Endothelial cell of umbilical vein (primary cell): ENCODE results near the gene SZT2. TPM values are rescaled to one million over a fixed set of nuclear protein-coding genes. Genes with fewer than 3 reads are reported as not detected.

ENCODE experiments used
- BruUV-seq: library from RNA; stranded (reverse); fragments of 400-500 nt; replicated peaks from 2 replicates; lab custom pipeline; 2021; lab: Mats Ljungman, UMichigan
- CTCF ChIA-PET: fragments of 300-600, 350-600 bp; sonication (Branson Sonifier 250); formaldehyde crosslinking; loops from one replicate; lab custom pipeline; 2021; ENCODE audit warnings: antibody characterized with exemption, inconsistent platforms; lab: Charles Lee
- POLR2A ChIA-PET: fragments of 300-600, 350-600 bp; sonication (Branson Sonifier 250); formaldehyde crosslinking; loops from one replicate; lab custom pipeline; 2021; ENCODE audit warnings: antibody characterized with exemption, inconsistent platforms; lab: Charles Lee
- DNase-seq: peaks from one replicate; pipeline ENCODE4 v3.0.0-alpha.2; 2011; ENCODE audit warnings: low read depth, low spot score
- FAIRE-seq: peaks from 2 replicates; lab custom pipeline; 2011; peaks lifted over from hg19 to GRCh38; lab: Jason Lieb, UNC
- H2AFZ ChIP-seq: 2 replicates; pipeline ENCODE4 v1.6.0; 2012; ENCODE audit warnings: low read depth, low read length, control low read depth, inconsistent platforms
- H3K27ac ChIP-seq: 2 replicates; pipeline ENCODE4 v1.5.1; 2011; ENCODE audit warnings: low read depth, mild to moderate bottlenecking, control low read depth, low read length, moderate library complexity; ENCODE audit not compliant: insufficient read depth
- H3K27me3 ChIP-seq, 2 experiments: 2 replicates each; pipeline versions ENCODE4 v1.6.0 to v1.6.1; 2011; ENCODE audit warnings: low read length in 2 of 2, mixed read lengths in 1 of 2; ENCODE audit not compliant: control insufficient read depth in 2 of 2, insufficient read depth in 2 of 2
- H3K36me3 ChIP-seq, 2 experiments: 2 replicates in 1 of 2; 3 replicates in 1 of 2; pipeline ENCODE4 v1.5.1; 2011; ENCODE audit warnings: low read length in 2 of 2, mild to moderate bottlenecking in 1 of 2, moderate library complexity in 1 of 2; ENCODE audit not compliant: control insufficient read depth in 2 of 2, insufficient read depth in 2 of 2; ENCODE audit errors: extremely low read depth in 1 of 2
- H3K4me1 ChIP-seq: 3 replicates; pipeline ENCODE4 v1.5.1; 2011; ENCODE audit warnings: mild to moderate bottlenecking, low read length; ENCODE audit not compliant: control insufficient read depth, insufficient read depth; ENCODE audit errors: extremely low read depth
- H3K4me2 ChIP-seq: 2 replicates; pipeline ENCODE4 v1.6.1; 2011; ENCODE audit warnings: low read length, control low read depth, mixed read lengths; ENCODE audit not compliant: insufficient read depth
- H3K4me3 ChIP-seq, 3 experiments: fragments of 200-600 bp in 1 of 3; sonication (generic), shearing (Covaris generic) in 1 of 3; replicated peaks in 1 of 3; 2 replicates each; pipeline ENCODE4 v1.5.1; 2011 to 2016; ENCODE audit warnings: control low read depth in 3 of 3, low read length in 3 of 3, mild to moderate bottlenecking in 2 of 3, inconsistent platforms in 1 of 3, low read depth in 1 of 3, moderate library complexity in 1 of 3; ENCODE audit not compliant: insufficient read depth in 1 of 3
- H3K79me2 ChIP-seq: 2 replicates; pipeline ENCODE4 v1.6.0; 2012; ENCODE audit warnings: low read length, inconsistent platforms; ENCODE audit not compliant: control insufficient read depth, insufficient read depth
- H3K9ac ChIP-seq: replicated peaks from 2 replicates; pipeline ENCODE3; 2011; ENCODE audit warnings: low read length, control low read depth; ENCODE audit not compliant: insufficient read depth; ENCODE audit errors: extremely low read depth
- H3K9me1 ChIP-seq: replicated peaks from 3 replicates; pipeline ENCODE4 v1.6.0; 2011; ENCODE audit warnings: mild to moderate bottlenecking, low read length; ENCODE audit not compliant: control insufficient read depth, insufficient read depth; ENCODE audit errors: extremely low read depth
- H3K9me3 ChIP-seq: replicated peaks from 2 replicates; pipeline ENCODE4 v1.5.1; 2012; ENCODE audit warnings: low read length, inconsistent platforms; ENCODE audit not compliant: control insufficient read depth, insufficient read depth
- H4K20me1 ChIP-seq: replicated peaks from 2 replicates; pipeline ENCODE3; 2011; ENCODE audit warnings: mild to moderate bottlenecking, low read length; ENCODE audit not compliant: control insufficient read depth, insufficient read depth; ENCODE audit errors: extremely low read depth
- CTCF ChIP-seq, 2 donors: IDR thresholded peaks; 1 replicate in 1 of 2; 2 replicates in 1 of 2; pipeline ENCODE4 v1.5.1; 2011; ENCODE audit warnings: low read length in 2 of 2, mild to moderate bottlenecking in 2 of 2, moderate library complexity in 2 of 2, control low read depth in 1 of 2, inconsistent platforms in 1 of 2, low read depth in 1 of 2; ENCODE audit not compliant: insufficient read depth in 1 of 2; ENCODE audit errors: extremely low read depth in 1 of 2
- EZH2 ChIP-seq: IDR thresholded peaks from 2 replicates; pipeline ENCODE4 v1.6.1; 2012; ENCODE audit warnings: borderline replicate concordance, low read depth, mild to moderate bottlenecking, moderate library complexity, low read length, inconsistent platforms; ENCODE audit not compliant: severe bottlenecking
- FOS ChIP-seq: IDR thresholded peaks from 2 replicates; pipeline ENCODE4 v1.6.1; 2011; ENCODE audit warnings: mild to moderate bottlenecking, low read length, moderate library complexity, borderline replicate concordance; ENCODE audit not compliant: insufficient read depth
- GATA2 ChIP-seq: IDR thresholded peaks from 2 replicates; pipeline ENCODE4 v1.7.0; 2011; ENCODE audit warnings: low read depth, mild to moderate bottlenecking, moderate library complexity, mixed read lengths, low read length; ENCODE audit not compliant: insufficient read length, insufficient read depth
- JUN ChIP-seq: IDR thresholded peaks from 2 replicates; pipeline ENCODE4 v1.6.1; 2011; ENCODE audit warnings: borderline replicate concordance, low read depth; ENCODE audit not compliant: insufficient read length, insufficient read depth
- MYC ChIP-seq: IDR thresholded peaks from one replicate; pipeline ENCODE4 v1.6.1; 2011; ENCODE audit warnings: mild to moderate bottlenecking, low read depth, low read length
- POLR2A ChIP-seq: IDR thresholded peaks from 2 replicates; pipeline ENCODE4 v1.6.1; 2012; ENCODE audit warnings: low read depth, mild to moderate bottlenecking, control low read depth, low read length
- POLR2AphosphoS5 ChIP-seq: IDR thresholded peaks from 2 replicates; pipeline ENCODE4 v1.6.1; 2012; ENCODE audit warnings: low read depth, mild to moderate bottlenecking, control low read depth, low read length, moderate library complexity; ENCODE audit not compliant: insufficient read depth
- dilution Hi-C: fragments of 300-500 bp; cut with MboI; formaldehyde crosslinking; loops from one replicate; pipeline ENCODE4 v1.15.0; 2019; ENCODE audit warnings: low sequenced_read_pairs; ENCODE audit not compliant: extremely low pct_ligation_motif_present
- intact Hi-C: fragments of 100-400 bp; cut with micrococcal nuclease; formaldehyde crosslinking; loops from one replicate; pipeline ENCODE4 v1.10.0; 2022
- polyA plus RNA-seq, 4 experiments: library from polyadenylated mRNA; depleted of rRNA in 3 of 4; stranded (reverse) in 3 of 4; unstranded in 1 of 4; fragments of >200 nt; gene quantifications; 2 replicates each; pipeline versions ENCODE4 v1.2.1 to v1.2.3, GENCODE V29; 2011 to 2012; ENCODE audit warnings: missing spikeins in 1 of 4
- total RNA-seq: library from RNA; stranded (reverse); gene quantifications from 2 replicates; pipeline ENCODE4 v1.2.3, GENCODE V29; 2021
- TF ChIP-seq, protein P1 (sequence below): IDR thresholded peaks from 2 replicates; pipeline ENCODE4 v1.6.1; 2011; ENCODE audit not compliant: insufficient read depth, insufficient read length

Gene SZT2
- total and polyA plus RNA-seq, 2 donors (not counting 3 experiments of a cell fraction or from before 2014, with no cell fraction given), result 11.4 to 49.9 TPM

DNA sequence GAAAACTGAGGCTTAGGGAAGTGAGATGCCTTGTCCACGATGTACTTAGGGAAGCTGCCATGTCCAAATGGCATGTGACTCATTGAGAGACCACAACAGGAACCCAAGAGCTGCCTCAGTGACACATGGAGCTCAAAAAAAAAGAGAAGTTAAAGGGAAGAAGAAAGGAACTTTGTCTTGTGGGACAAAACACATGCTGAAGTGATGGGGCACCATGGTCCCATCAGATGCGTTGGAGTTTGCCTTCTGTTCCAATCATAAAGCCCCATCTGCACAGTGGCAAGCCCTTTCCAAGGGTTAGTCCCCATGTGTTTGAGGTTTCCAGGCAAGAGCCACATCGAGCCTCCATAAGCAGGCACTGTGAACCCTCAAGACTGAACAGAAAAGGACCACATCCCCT, 8.1 kb upstream of the SZT2 start:
- POLR2A ChIA-PET, result interaction anchor here (0.9 kb wide), 1 partner anchor 13 kb away, joined by 3 read pairs; the partner anchor contains the start of gene ELOVL1
- DNase-seq, result no peak
- H3K4me3 ChIP-seq, result no peak overlapping the region

More for the DNA sequence above, 8.1 kb upstream of the SZT2 start:
- Histone ChIP-seq H3K9me3 (no peaks in the 10 kb centered on the region), H4K20me1 (no peaks in the 10 kb centered on the region), H3K36me3 (peaks cover 18 to 46% of the 10 kb centered on the region in 2 experiments), H3K4me1 (no peaks in the 10 kb centered on the region), H3K27ac (no peak overlapping the region), H3K9me1 (no peaks in the 10 kb centered on the region), H3K79me2 (no peaks in the 10 kb centered on the region), H2AFZ (no peak overlapping the region), H3K4me2 (no peak overlapping the region), H3K9ac (no peak overlapping the region), H3K27me3 (no peaks in the 10 kb centered on the region)
- TF ChIP-seq POLR2A (no peak), GATA2 (no peak), FOS (no peak), POLR2AphosphoS5 (no peak), CTCF (IDR thresholded peaks at IDR 0.05; ENCODE audit: extremely low read depth in 1 of 2, insufficient read depth in 1 of 2, low read depth in 1 of 2, low read length in 2 of 2) (no peak), EZH2 (no peak), JUN (no peak), MYC (no peak)
- TF ChIP-seq, protein P1, sequence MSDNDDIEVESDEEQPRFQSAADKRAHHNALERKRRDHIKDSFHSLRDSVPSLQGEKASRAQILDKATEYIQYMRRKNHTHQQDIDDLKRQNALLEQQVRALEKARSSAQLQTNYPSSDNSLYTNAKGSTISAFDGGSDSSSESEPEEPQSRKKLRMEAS, result no peak
- CTCF ChIA-PET, result interaction anchor here (0.7 to 1.3 kb wide), 3 partner anchors 33 to 155 kb away, joined by 3 to 5 read pairs (median 3); no protein-coding TSS in a partner anchor
- no peak for FAIRE-seq
- no TSS peak for BruUV-seq
- dilution Hi-C loops (no loop called here), intact Hi-C loops (no loop called here)
